ENCODE results near the gene CHRNA1. TPM values are rescaled to one million over a fixed set of nuclear protein-coding genes. Genes with fewer than 3 reads are reported as not detected.

Gene CHRNA1
- total RNA-seq, 1 donor from 2014 or later, result not detected

DNA sequence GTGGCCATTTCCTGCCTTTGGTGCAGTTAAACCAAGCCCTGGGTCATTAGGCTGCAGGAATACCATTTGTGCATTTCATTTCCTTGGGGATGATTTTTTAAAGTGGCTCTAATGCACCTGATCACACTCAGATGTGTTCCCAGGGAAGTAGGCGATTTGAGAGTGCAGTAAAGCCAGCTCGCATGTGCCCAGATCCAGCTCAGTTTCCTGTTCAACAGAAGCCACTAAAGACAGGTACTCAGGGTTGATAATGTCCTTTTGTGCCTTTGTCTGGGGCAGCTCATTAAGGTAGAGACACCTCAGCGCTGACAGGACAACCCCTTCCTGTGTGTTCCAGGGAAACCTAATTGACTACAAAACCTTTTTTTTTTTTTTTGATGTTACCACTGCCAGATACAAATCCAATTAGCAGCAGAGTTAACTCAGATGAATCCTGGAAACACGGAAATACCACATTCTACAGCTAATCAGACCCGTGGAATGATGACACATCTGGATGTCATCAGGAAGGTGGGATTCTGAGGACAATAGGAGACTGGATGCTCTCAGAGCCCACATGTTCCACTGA, 15.2 kb upstream of the CHRNA1 start:
- Mint-ChIP-seq H3K4me3 (ENCODE audit: low read depth) (no peak overlapping the region), H3K27me3 (ENCODE audit: low read depth) (no peaks in the 10 kb centered on the region), H3K27ac (peak overlapping the region; percentile 87), H3K36me3 (ENCODE audit: low read depth) (no peaks in the 10 kb centered on the region), H3K4me1 (ENCODE audit: low read depth) (peaks cover 39% of the 10 kb centered on the region), H3K9me3 (no peaks in the 10 kb centered on the region)
- DNase-seq (ENCODE audit: low spot score), result no peak
- intact Hi-C loops (cut with micrococcal nuclease), result loop anchor here (2.0 to 5.0 kb wide), 3 partner anchors 15 to 123 kb away; no protein-coding TSS in a partner anchor

DNA sequence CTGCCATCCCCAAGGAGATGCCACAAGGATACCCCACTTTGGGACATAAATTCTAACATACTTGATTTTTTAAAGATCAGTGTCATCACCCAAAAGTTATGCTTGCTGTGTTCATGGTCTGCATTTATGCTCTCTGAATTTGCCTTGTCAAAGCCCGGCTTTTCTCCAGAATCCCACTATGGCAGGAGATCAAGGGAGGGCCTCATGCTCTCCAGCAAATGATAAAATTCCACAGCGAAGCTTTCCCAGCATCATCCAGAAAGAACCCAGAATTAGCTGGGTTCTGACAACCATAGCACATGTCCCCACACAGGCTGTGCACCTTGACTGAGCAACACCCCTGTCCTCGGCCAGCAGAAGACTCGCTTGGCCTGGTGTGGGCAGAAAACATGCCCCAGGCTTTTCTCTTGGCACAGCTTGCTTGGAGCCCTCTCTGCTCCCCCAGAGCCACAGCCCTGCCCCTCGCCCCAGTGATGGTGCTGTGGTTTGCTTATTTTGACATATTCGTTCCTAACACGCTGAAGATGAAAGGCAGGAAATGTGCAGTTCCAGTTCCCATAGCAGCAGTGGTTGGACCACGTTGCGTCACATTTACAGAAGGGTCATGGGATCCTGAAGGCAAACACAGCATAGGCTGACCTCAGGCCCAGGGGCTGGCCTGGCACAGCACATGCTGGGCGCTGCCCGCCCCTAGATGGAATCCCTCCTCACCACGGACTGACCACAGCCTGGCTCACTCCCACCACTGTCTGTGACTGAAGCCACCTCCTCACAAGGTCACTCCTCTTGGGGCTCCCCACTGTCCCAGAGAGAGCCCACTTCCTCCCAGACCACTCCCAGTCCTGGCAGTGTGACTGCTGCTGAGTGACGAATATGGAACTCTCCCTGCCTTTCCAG, 14.1 kb upstream of the CHRNA1 start:
- intact Hi-C loops (cut with micrococcal nuclease), result loop anchor here (1.0 to 5.0 kb wide), 4 partner anchors 16 to 124 kb away; no protein-coding TSS in a partner anchor
- Mint-ChIP-seq H3K36me3 (ENCODE audit: low read depth) (no peaks in the 10 kb centered on the region), H3K4me3 (ENCODE audit: low read depth) (no peak overlapping the region), H3K4me1 (ENCODE audit: low read depth) (peaks cover 39% of the 10 kb centered on the region), H3K27me3 (ENCODE audit: low read depth) (no peaks in the 10 kb centered on the region), H3K27ac (peak overlapping the region; percentile 87), H3K9me3 (no peaks in the 10 kb centered on the region)
- peak; percentile 76 for DNase-seq (ENCODE audit: low spot score)

DNA sequence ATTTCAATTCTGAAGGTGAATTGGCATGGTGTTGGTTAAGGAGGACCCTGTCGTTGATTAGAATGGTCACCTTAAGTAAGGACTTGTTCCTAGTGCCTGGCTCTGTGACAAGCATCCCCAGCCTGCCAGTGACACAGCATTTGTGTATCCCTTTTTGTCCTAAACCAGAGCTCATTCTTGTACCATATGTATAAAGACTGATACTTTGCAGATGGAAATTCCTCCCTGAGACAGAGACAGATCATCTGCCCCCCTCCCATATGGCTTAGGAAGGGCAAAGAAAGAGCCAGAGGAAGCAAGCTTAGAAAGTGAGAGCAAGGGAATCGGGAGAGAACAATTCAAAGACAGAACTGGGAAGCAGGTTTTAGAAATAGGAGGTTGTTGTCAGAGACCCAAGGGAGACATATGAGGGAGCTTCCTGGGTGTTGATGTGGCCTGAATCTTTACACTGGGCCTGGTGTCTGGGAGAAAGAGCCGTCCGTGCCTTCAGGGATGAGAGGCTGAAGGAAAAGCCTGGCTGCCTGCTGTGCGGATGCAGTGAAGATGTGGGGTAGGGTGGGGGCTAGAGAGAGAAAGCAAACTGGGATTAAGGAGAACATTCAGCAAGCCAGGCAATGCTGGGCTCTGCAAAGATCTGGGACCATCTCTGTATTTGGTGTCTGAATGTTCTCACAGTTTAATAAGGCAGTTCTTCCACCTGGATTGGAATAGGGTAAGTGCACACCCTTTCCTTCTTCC, 13.2 kb upstream of the CHRNA1 start:
- Mint-ChIP-seq H3K9me3 (no peaks in the 10 kb centered on the region), H3K27me3 (ENCODE audit: low read depth) (no peaks in the 10 kb centered on the region), H3K4me3 (ENCODE audit: low read depth) (no peak overlapping the region), H3K36me3 (ENCODE audit: low read depth) (no peaks in the 10 kb centered on the region), H3K27ac (peak overlapping the region; percentile 87), H3K4me1 (ENCODE audit: low read depth) (peaks cover 39% of the 10 kb centered on the region)
- intact Hi-C loops (cut with micrococcal nuclease), result loop anchor here (1.0 to 5.0 kb wide), 4 partner anchors 17 to 125 kb away; no protein-coding TSS in a partner anchor
- DNase-seq (ENCODE audit: low spot score), result no peak

- H3K27me3 Mint-ChIP-seq (ENCODE audit: low read depth), result no peaks in the 10 kb centered on the region
- H3K4me1 Mint-ChIP-seq (ENCODE audit: low read depth), result peaks cover 42% of the 10 kb centered on the region
- DNase-seq (ENCODE audit: low spot score), result no peak
- H3K9me3 Mint-ChIP-seq, result no peaks in the 10 kb centered on the region
- no peak overlapping the region for H3K4me3 Mint-ChIP-seq (ENCODE audit: low read depth)
- no peak overlapping the region for H3K27ac Mint-ChIP-seq
- intact Hi-C loops (cut with micrococcal nuclease), result loop anchor here (5.0 kb wide), 1 partner anchor 126 kb away; no protein-coding TSS in a partner anchor
- H3K36me3 Mint-ChIP-seq (ENCODE audit: low read depth), result no peaks in the 10 kb centered on the region
Measured at GRCh38 chr2:174776675-174777074, 12.4 kb upstream of the CHRNA1 start.

- H3K4me3 Mint-ChIP-seq (ENCODE audit: low read depth), result no peak overlapping the region
- DNase-seq (ENCODE audit: low spot score), result no peak
- intact Hi-C loops (cut with micrococcal nuclease), result loop anchor here (5.0 kb wide), 1 partner anchor 126 kb away; no protein-coding TSS in a partner anchor
- H3K27ac Mint-ChIP-seq, result no peak overlapping the region
- H3K4me1 Mint-ChIP-seq (ENCODE audit: low read depth), result peaks cover 42% of the 10 kb centered on the region
- H3K36me3 Mint-ChIP-seq (ENCODE audit: low read depth), result no peaks in the 10 kb centered on the region
- no peaks in the 10 kb centered on the region for H3K9me3 Mint-ChIP-seq
- H3K27me3 Mint-ChIP-seq (ENCODE audit: low read depth), result no peaks in the 10 kb centered on the region
Measured at GRCh38 chr2:174776223-174776622, 12.0 kb upstream of the CHRNA1 start.

- peaks cover 43% of the 10 kb centered on the region for H3K4me1 Mint-ChIP-seq (ENCODE audit: low read depth)
- intact Hi-C loops (cut with micrococcal nuclease), result loop anchor here (5.0 kb wide), 1 partner anchor 127 kb away; no protein-coding TSS in a partner anchor
- no peaks in the 10 kb centered on the region for H3K36me3 Mint-ChIP-seq (ENCODE audit: low read depth)
- no peaks in the 10 kb centered on the region for H3K27me3 Mint-ChIP-seq (ENCODE audit: low read depth)
- DNase-seq (ENCODE audit: low spot score), result no peak
- H3K27ac Mint-ChIP-seq, result no peak overlapping the region
- H3K9me3 Mint-ChIP-seq, result no peaks in the 10 kb centered on the region
- H3K4me3 Mint-ChIP-seq (ENCODE audit: low read depth), result no peak overlapping the region
Measured at GRCh38 chr2:174775571-174775980, 11.3 kb upstream of the CHRNA1 start.

GRCh38 chr2:174774886-174775285, 10.6 kb upstream of the CHRNA1 start:
- no peak for DNase-seq (ENCODE audit: low spot score)
- Mint-ChIP-seq H3K4me3 (ENCODE audit: low read depth) (no peak overlapping the region), H3K9me3 (no peaks in the 10 kb centered on the region), H3K4me1 (ENCODE audit: low read depth) (peaks cover 39% of the 10 kb centered on the region), H3K36me3 (ENCODE audit: low read depth) (no peaks in the 10 kb centered on the region), H3K27me3 (ENCODE audit: low read depth) (no peaks in the 10 kb centered on the region), H3K27ac (no peak overlapping the region)
- intact Hi-C loops (cut with micrococcal nuclease), result loop anchor here (5.0 kb wide), 2 partner anchors 127 to 212 kb away; no protein-coding TSS in a partner anchor

DNA sequence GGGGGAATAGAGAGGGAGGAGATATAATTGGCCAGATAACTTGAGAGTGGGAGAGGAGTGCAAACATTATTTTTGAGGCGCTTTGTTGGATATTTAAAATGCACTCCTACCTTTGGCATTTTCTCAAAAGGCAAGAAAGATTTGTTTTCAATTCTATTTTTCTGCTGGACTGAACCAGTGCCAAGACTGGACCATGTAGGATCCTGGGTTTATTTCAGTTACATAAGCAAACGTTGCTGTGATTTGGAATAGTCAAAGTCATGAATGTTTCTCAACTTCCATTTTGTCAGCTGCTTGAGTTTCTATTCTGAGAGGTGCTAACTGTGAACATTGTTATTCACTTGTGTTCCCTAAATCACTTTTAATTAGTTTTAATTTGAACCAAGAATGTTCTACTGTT, 8.9 kb upstream of the CHRNA1 start:
- intact Hi-C loops (cut with micrococcal nuclease), result loop anchor here (5.0 kb wide), 1 partner anchor 214 kb away; no protein-coding TSS in a partner anchor
- H3K4me3 Mint-ChIP-seq (ENCODE audit: low read depth), result no peak overlapping the region
- H3K27me3 Mint-ChIP-seq (ENCODE audit: low read depth), result no peaks in the 10 kb centered on the region
- peaks cover 25% of the 10 kb centered on the region for H3K4me1 Mint-ChIP-seq (ENCODE audit: low read depth)
- H3K9me3 Mint-ChIP-seq, result no peaks in the 10 kb centered on the region
- no peak for DNase-seq (ENCODE audit: low spot score)
- H3K27ac Mint-ChIP-seq, result no peak overlapping the region
- H3K36me3 Mint-ChIP-seq (ENCODE audit: low read depth), result no peaks in the 10 kb centered on the region

GRCh38 chr2:174772472-174772801, 8.2 kb upstream of the CHRNA1 start:
- Mint-ChIP-seq H3K36me3 (ENCODE audit: low read depth) (no peaks in the 10 kb centered on the region), H3K27ac (no peak overlapping the region), H3K9me3 (no peaks in the 10 kb centered on the region), H3K4me3 (ENCODE audit: low read depth) (no peak overlapping the region), H3K4me1 (ENCODE audit: low read depth) (peaks cover 17% of the 10 kb centered on the region), H3K27me3 (ENCODE audit: low read depth) (peaks cover 2% of the 10 kb centered on the region)
- DNase-seq (ENCODE audit: low spot score), result no peak
- intact Hi-C loops (cut with micrococcal nuclease), result loop anchor here (5.0 kb wide), 1 partner anchor 215 kb away; no protein-coding TSS in a partner anchor

DNA sequence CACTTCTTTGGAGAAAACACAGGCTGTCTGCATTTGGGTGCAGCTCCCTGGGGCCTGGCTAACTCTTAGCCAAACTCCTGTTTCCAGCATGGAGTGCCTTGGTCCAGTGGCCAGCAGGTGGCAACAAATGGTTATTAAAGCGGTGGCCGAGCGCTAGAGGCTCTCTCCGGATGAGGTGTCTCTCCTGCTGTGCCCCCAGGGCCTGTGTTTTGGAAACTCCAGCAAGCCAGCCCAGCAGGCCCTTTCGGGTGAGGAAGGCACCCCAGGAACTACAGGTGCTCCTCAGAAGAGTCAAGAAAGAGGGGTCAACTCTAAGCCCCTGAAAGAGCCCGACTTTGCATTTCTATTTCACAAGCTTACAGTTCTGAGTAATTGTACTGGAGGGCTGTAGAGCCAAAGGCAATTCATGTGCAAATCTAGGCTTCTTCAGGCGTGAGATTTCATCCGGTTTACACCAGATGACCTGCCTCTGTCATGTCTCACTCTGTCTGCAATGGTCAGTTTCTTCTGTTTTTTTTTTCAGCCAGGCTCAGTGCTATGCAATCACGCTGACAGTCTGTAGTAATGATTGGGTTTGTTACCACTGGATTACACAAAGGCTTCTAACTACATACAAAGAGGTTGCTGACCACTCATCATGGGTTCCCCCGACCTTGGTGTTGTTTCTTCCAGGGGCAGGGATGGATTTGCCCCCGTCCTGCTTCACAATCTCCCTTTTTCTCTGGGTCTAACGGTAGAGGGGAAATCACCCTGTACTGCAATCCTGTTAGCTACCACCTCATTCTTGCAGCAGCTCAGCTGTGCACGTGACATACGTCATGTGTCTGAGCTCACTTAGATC, 7.6 kb upstream of the CHRNA1 start:
- no peak overlapping the region for H3K4me3 Mint-ChIP-seq (ENCODE audit: low read depth)
- H3K4me1 Mint-ChIP-seq (ENCODE audit: low read depth), result peaks cover 14% of the 10 kb centered on the region
- no peak overlapping the region for H3K27ac Mint-ChIP-seq
- peaks cover 2% of the 10 kb centered on the region for H3K27me3 Mint-ChIP-seq (ENCODE audit: low read depth)
- intact Hi-C loops (cut with micrococcal nuclease), result loop anchor here (1.0 to 5.0 kb wide), 2 partner anchors 72 to 215 kb away; no protein-coding TSS in a partner anchor
- no peaks in the 10 kb centered on the region for H3K36me3 Mint-ChIP-seq (ENCODE audit: low read depth)
- H3K9me3 Mint-ChIP-seq, result no peaks in the 10 kb centered on the region
- DNase-seq (ENCODE audit: low spot score), result no peak

DNA sequence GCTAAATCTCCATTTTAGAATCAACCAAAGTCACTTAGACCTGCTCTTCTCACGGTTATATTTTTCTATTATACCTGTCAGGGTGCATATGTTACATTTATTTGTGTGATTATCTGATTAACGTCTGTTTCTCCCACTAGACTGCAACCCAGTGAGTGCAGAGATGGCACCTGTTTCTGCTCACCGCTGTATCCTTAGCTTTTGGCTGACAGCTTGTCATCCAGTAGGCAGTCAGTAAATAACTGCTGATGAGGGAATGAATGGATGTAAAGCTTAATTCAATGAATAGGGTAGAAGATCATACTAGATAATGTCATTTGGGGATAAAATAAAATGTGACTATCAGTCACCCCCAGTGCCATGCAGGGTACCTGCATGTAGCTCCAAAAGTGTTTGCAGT, 6.9 kb upstream of the CHRNA1 start:
- Mint-ChIP-seq H3K9me3 (no peaks in the 10 kb centered on the region), H3K4me1 (ENCODE audit: low read depth) (peaks cover 10% of the 10 kb centered on the region), H3K36me3 (ENCODE audit: low read depth) (no peaks in the 10 kb centered on the region), H3K4me3 (ENCODE audit: low read depth) (no peak overlapping the region), H3K27me3 (ENCODE audit: low read depth) (peaks cover 2% of the 10 kb centered on the region), H3K27ac (no peak overlapping the region)
- DNase-seq (ENCODE audit: low spot score), result no peak
- intact Hi-C loops (cut with micrococcal nuclease), result loop anchor here (1.0 to 5.0 kb wide), 2 partner anchors 71 to 216 kb away; no protein-coding TSS in a partner anchor

GRCh38 chr2:174768557-174768956, 4.3 kb upstream of the CHRNA1 start:
- intact Hi-C loops (cut with micrococcal nuclease), result no loop called here
- Mint-ChIP-seq H3K36me3 (ENCODE audit: low read depth) (no peaks in the 10 kb centered on the region), H3K27ac (no peak overlapping the region), H3K9me3 (no peaks in the 10 kb centered on the region), H3K27me3 (ENCODE audit: low read depth) (peaks cover 5% of the 10 kb centered on the region), H3K4me3 (ENCODE audit: low read depth) (no peak overlapping the region), H3K4me1 (ENCODE audit: low read depth) (peaks cover 5% of the 10 kb centered on the region)
- DNase-seq (ENCODE audit: low spot score), result no peak
